HepG2 (cell line): ENCODE measurements around the gene FGFR3. TPM values are rescaled to one million over a fixed set of nuclear protein-coding genes. Genes with fewer than 3 reads are reported as not detected.
A peak's percentile ranks its signal among the peaks of the same experiment; 100 is the strongest.

Experiments used
- ATAC-seq: fragments of 200-7000 bp; cut with Tn5 transposase; 3 replicates; pipeline ENCODE4 v1.9.1; 2020; ENCODE audit warnings: mild to moderate bottlenecking, moderate library complexity
- BruUV-seq: library from RNA; stranded (reverse); fragments of 400-500 nt; replicated peaks from 2 replicates; lab custom pipeline; 2021; lab: Mats Ljungman, UMichigan
- CTCF ChIA-PET: fragments of 300-600 bp; formaldehyde crosslinking; extraction: SDS; loops from one replicate; lab custom pipeline; 2021; ENCODE audit warnings: low total read pairs, inconsistent platforms, low intra/inter-chr PET ratio; lab: Yijun Ruan, JAX
- POLR2A ChIA-PET: fragments of 350-600 bp; sonication (Branson Sonifier 250); formaldehyde crosslinking; loops from one replicate; lab custom pipeline; 2020; ENCODE audit warnings: antibody characterized with exemption, inconsistent platforms; lab: Yijun Ruan, JAX
- DNase-seq: peaks from one replicate; pipeline ENCODE4 v3.0.0-alpha.2; 2015; ENCODE audit warnings: low spot score
- FAIRE-seq: peaks from 3 replicates; lab custom pipeline; 2011; peaks lifted over from hg19 to GRCh38; lab: Jason Lieb, UNC
- H2AFZ ChIP-seq: one replicate; pipeline ENCODE4 v1.6.1; 2011; ENCODE audit warnings: low read length, inconsistent platforms
- H3K27ac ChIP-seq: fragments of 300-600 bp; 3 replicates; pipeline ENCODE4 v1.8.0; 2011; ENCODE audit warnings: mixed run types, mild to moderate bottlenecking, mixed read lengths, low read length, inconsistent platforms; ENCODE audit not compliant: insufficient read depth; ENCODE audit errors: extremely low read length
- H3K27me3 ChIP-seq, 2 experiments: fragments of 200-600 bp in 1 of 2; 2 replicates in 1 of 2; 3 replicates in 1 of 2; pipeline versions ENCODE4 v1.6.0 to v1.8.0; 2011; ENCODE audit warnings: low read length in 2 of 2, mild to moderate bottlenecking in 2 of 2, moderate library complexity in 2 of 2, inconsistent platforms in 1 of 2; ENCODE audit not compliant: insufficient read depth in 2 of 2, control insufficient read depth in 1 of 2
- H3K36me3 ChIP-seq, 2 experiments: fragments of 200-600 bp in 1 of 2; replicated peaks in 1 of 2; 2 replicates in 1 of 2; 3 replicates in 1 of 2; pipeline versions ENCODE4 v1.5.1 to v1.8.0; 2011; ENCODE audit warnings: low read length in 2 of 2, inconsistent platforms in 1 of 2; ENCODE audit not compliant: insufficient read depth in 2 of 2, control insufficient read depth in 1 of 2
- H3K4me1 ChIP-seq: 2 replicates; pipeline ENCODE4 v1.5.1; 2012; ENCODE audit warnings: low read length, inconsistent platforms; ENCODE audit not compliant: insufficient read depth
- H3K4me2 ChIP-seq: 2 replicates; pipeline ENCODE4 v1.6.0; 2011; ENCODE audit warnings: low read depth, low read length, inconsistent platforms
- H3K4me3 ChIP-seq, 3 experiments: fragments of 200-600 bp in 1 of 3; sonication (generic), shearing (Covaris generic) in 1 of 3; replicated peaks in 1 of 3; 2 replicates each; pipeline ENCODE4 v1.5.1; 2011 to 2016; ENCODE audit warnings: low read length in 3 of 3, inconsistent platforms in 2 of 3, low read depth in 2 of 3, mild to moderate bottlenecking in 2 of 3, control low read depth in 1 of 3, mixed read lengths in 1 of 3; ENCODE audit not compliant: insufficient read depth in 1 of 3
- H3K79me2 ChIP-seq: one replicate; pipeline ENCODE4 v1.6.1; 2011; ENCODE audit warnings: low read length, inconsistent platforms; ENCODE audit not compliant: insufficient read depth
- H3K9ac ChIP-seq: 2 replicates; pipeline ENCODE4 v1.6.0; 2011; ENCODE audit warnings: mild to moderate bottlenecking, low read depth, low read length, inconsistent platforms; ENCODE audit not compliant: insufficient read depth
- H3K9me3 ChIP-seq: 2 replicates; pipeline ENCODE4 v1.5.1; 2012; ENCODE audit warnings: mild to moderate bottlenecking, low read length
- H4K20me1 ChIP-seq: 2 replicates; pipeline ENCODE4 v1.6.0; 2011; ENCODE audit warnings: inconsistent platforms, mild to moderate bottlenecking, low read length, moderate library complexity; ENCODE audit not compliant: insufficient read depth
- CC2D1A ChIP-seq: sonication (generic); formaldehyde crosslinking; IDR thresholded peaks from 2 replicates; pipeline ENCODE4 v1.8.1; 2023; ENCODE audit warnings: mild to moderate bottlenecking, missing genetic modification reagents
- GATAD2A ChIP-seq: IDR thresholded peaks from 2 replicates; pipeline ENCODE4 v1.6.1; 2016
- GLMP ChIP-seq: sonication (generic); formaldehyde crosslinking; IDR thresholded peaks from 2 replicates; pipeline ENCODE4 v1.9.0; 2021; ENCODE audit warnings: missing genetic modification reagents, mild to moderate bottlenecking, borderline replicate concordance
- HCFC1 ChIP-seq: fragments of 150-350 bp; IDR thresholded peaks from 2 replicates; pipeline ENCODE4 v1.6.1; 2014; ENCODE audit warnings: low read depth, low read length
- JUN ChIP-seq: sonication (generic); formaldehyde crosslinking; IDR thresholded peaks from 2 replicates; pipeline ENCODE4 v1.4.0; 2020; ENCODE audit warnings: mild to moderate bottlenecking, missing genetic modification reagents
- KLF11 ChIP-seq: IDR thresholded peaks from 2 replicates; pipeline ENCODE4 v1.6.1; 2016; ENCODE audit warnings: missing compliant biosample characterization
- KLF6 ChIP-seq: IDR thresholded peaks from 2 replicates; pipeline ENCODE4 v1.8.0; 2016; ENCODE audit warnings: missing biosample characterization, missing genetic modification reagents
- NFIB ChIP-seq: sonication (generic); formaldehyde crosslinking; IDR thresholded peaks from 2 replicates; pipeline ENCODE4 v1.9.0; 2021; ENCODE audit warnings: missing genetic modification reagents, mild to moderate bottlenecking, borderline replicate concordance
- NPAS2 ChIP-seq: sonication (generic); formaldehyde crosslinking; IDR thresholded peaks from 2 replicates; pipeline ENCODE4 v1.8.0; 2022; ENCODE audit warnings: mild to moderate bottlenecking, missing genetic modification reagents, borderline replicate concordance
- PRDM15 ChIP-seq: sonication (generic); formaldehyde crosslinking; IDR thresholded peaks from 2 replicates; pipeline ENCODE4 v1.4.0; 2020; ENCODE audit warnings: missing genetic modification reagents
- PRMT3 ChIP-seq: sonication (generic); formaldehyde crosslinking; IDR thresholded peaks from 2 replicates; pipeline ENCODE4 v1.8.1; 2022; ENCODE audit warnings: low read depth, mild to moderate bottlenecking, moderate library complexity, missing genetic modification reagents, borderline replicate concordance
- RARA ChIP-seq: IDR thresholded peaks from 2 replicates; pipeline ENCODE4 v1.6.1; 2016; ENCODE audit warnings: missing genetic modification reagents, missing compliant biosample characterization
- THAP11 ChIP-seq: IDR thresholded peaks from 2 replicates; pipeline ENCODE4 v1.6.1; 2016; ENCODE audit warnings: missing biosample characterization, missing genetic modification reagents
- ZNF263 ChIP-seq: sonication (generic); formaldehyde crosslinking; IDR thresholded peaks from 2 replicates; pipeline ENCODE4 v1.4.0; 2020; ENCODE audit warnings: missing genetic modification reagents
- ZNF292 ChIP-seq: sonication (generic); formaldehyde crosslinking; IDR thresholded peaks from 2 replicates; pipeline ENCODE4 v1.8.1; 2022; ENCODE audit warnings: mild to moderate bottlenecking, low read depth, missing genetic modification reagents, borderline replicate concordance
- ZNF337 ChIP-seq: sonication (generic); formaldehyde crosslinking; IDR thresholded peaks from 2 replicates; pipeline ENCODE4 v1.5.1; 2020; ENCODE audit warnings: missing genetic modification reagents, low read depth, mild to moderate bottlenecking, borderline replicate concordance
- ZNF501 ChIP-seq: sonication (generic); formaldehyde crosslinking; IDR thresholded peaks from 2 replicates; pipeline ENCODE4 v1.5.1; 2020; ENCODE audit warnings: mild to moderate bottlenecking, moderate library complexity, missing genetic modification reagents
- ZNF776 ChIP-seq: sonication (generic); formaldehyde crosslinking; IDR thresholded peaks from 2 replicates; pipeline ENCODE4 v1.4.0; 2020; ENCODE audit warnings: mild to moderate bottlenecking, missing genetic modification reagents
- ZNF781 ChIP-seq: sonication (generic); formaldehyde crosslinking; IDR thresholded peaks from 2 replicates; pipeline ENCODE4 v1.5.1; 2020; ENCODE audit warnings: borderline replicate concordance, mild to moderate bottlenecking, missing genetic modification reagents; ENCODE audit errors: not compliant biosample characterization
- WGBS: methylation state at CpG from one replicate; pipeline ENCODE4 v1.1.6; 2017; ENCODE audit warnings: low lambda C conversion rate; 5-methylcytosine and 5-hydroxymethylcytosine counted together
- in situ Hi-C: cut with HindIII; loops from 2 replicates; pipeline ENCODE4 v1.10.0; 2017; ENCODE audit warnings: low pct_unique_long_range_greater_than_20kb; ENCODE audit not compliant: extremely low pct_ligation_motif_present
- intact Hi-C: fragments of 100-400 bp; cut with micrococcal nuclease; formaldehyde crosslinking; loops from one replicate; pipeline ENCODE4 v1.10.0; 2022; ENCODE audit not compliant: unreplicated experiment
- polyA plus RNA-seq, 8 experiments: library from polyadenylated mRNA; depleted of rRNA in 3 of 8; stranded (reverse) in 7 of 8; unstranded in 1 of 8; fragments of >200 nt; fragmentation: Illumina TruSeq in 4 of 8; extraction: Trizol in 4 of 8; gene quantifications; 2 replicates each; pipeline versions ENCODE4 v1.2.1 to v1.2.3, GENCODE V29; 2011 to 2016; ENCODE audit warnings: low read depth in 4 of 8, missing spikeins in 1 of 8, mixed read lengths in 1 of 8; ENCODE audit not compliant: insufficient read depth in 1 of 8
- total RNA-seq, 5 experiments: library from RNA; depleted of rRNA; stranded (reverse); fragments of >200 nt; fragmentation: Illumina TruSeq; extraction: Trizol; gene quantifications; 2 replicates each; pipeline ENCODE4 v1.2.3, GENCODE V29; 2016; ENCODE audit warnings: low read depth in 1 of 5
- TF ChIP-seq, protein P1 (sequence below): sonication (generic); formaldehyde crosslinking; IDR thresholded peaks from 2 replicates; pipeline ENCODE4 v1.5.0; 2020; ENCODE audit warnings: missing genetic modification reagents

Gene FGFR3
- total and polyA plus RNA-seq, 2 of the 13 experiments (the other 11 are each of a cell fraction or from before 2014, with no cell fraction given), result 103 to 109 TPM

GRCh38 chr4:1765409-1766072 is 27.6 kb upstream of the FGFR3 start:
- Histone ChIP-seq H3K27ac (peak overlapping the region; percentile 93), H2AFZ (no peak overlapping the region), H3K79me2 (no peaks in the 10 kb centered on the region), H3K36me3 (no peaks in the 10 kb centered on the region), H3K9me3 (no peaks in the 10 kb centered on the region), H3K9ac (peak overlapping the region; percentile 71), H3K4me2 (peak overlapping the region; percentile 88), H3K27me3 (no peaks in the 10 kb centered on the region), H3K4me1 (peaks cover 79% of the 10 kb centered on the region), H4K20me1 (no peaks in the 10 kb centered on the region), H3K4me3 (peak overlapping the region; percentile 42 to 71 (median 55); a peak in 4 of 6 replicates)
- intact Hi-C loops, result loop anchor here (2.0 kb wide), 2 partner anchors 17 to 19 kb away; no protein-coding TSS in a partner anchor
- no peak for DNase-seq
- ChIA-PET CTCF (interaction anchor here (2.0 kb wide), 1 partner anchor 17 kb away, joined by 6 read pairs; no protein-coding TSS in a partner anchor), POLR2A (interaction anchor here (1.4 to 34.3 kb wide), 7 partner anchors 8 to 43 kb away, joined by 4 to 1258 read pairs (median 29); partner anchors contain the start of gene FGFR3)
- 0% methylated on average over 3 of the region's 10 CpGs for WGBS
- no TSS peak for BruUV-seq
- no peak for FAIRE-seq
- in situ Hi-C loops, result no loop called here
- ATAC-seq, result peak; percentile 0; the same call in 1 of the 3 replicates
- 0 out of 2 replicates have a peak, but pooled peaks have one; percentile 18 for TF ChIP-seq GATAD2A (CRISPR knock-in tag)
- TF ChIP-seq KLF11 (CRISPR knock-in tag), result no peak
- no peak for TF ChIP-seq ZNF776 (CRISPR knock-in tag)
- TF ChIP-seq ZNF292 (CRISPR knock-in tag), result no peak
- 0 out of 2 replicates have a peak, but pooled peaks have one; percentile 19 for TF ChIP-seq RARA (CRISPR knock-in tag)
- 0 out of 2 replicates have a peak, but pooled peaks have one; percentile 29 for TF ChIP-seq ZNF337 (CRISPR knock-in tag)
- TF ChIP-seq ZNF781 (CRISPR knock-in tag), result no peak
- no peak for TF ChIP-seq ZNF501
- TF ChIP-seq, protein P1, sequence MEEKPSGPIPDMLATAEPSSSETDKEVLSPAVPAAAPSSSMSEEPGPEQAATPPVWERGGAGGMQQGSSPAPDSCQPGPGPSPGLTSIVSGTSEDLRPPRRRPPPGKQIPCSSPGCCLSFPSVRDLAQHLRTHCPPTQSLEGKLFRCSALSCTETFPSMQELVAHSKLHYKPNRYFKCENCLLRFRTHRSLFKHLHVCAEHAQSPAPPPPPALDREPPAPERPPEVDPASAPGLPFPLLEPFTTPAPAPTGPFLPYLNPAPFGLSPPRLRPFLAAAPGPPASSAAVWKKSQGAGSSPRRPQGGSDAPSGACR (CRISPR knock-in tag), result no peak
- no peak for TF ChIP-seq PRMT3
- TF ChIP-seq PRDM15, result no peak
- no peak for TF ChIP-seq KLF6 (CRISPR knock-in tag)
- no peak for TF ChIP-seq NPAS2 (CRISPR knock-in tag)
- no peak for TF ChIP-seq HCFC1
- TF ChIP-seq GLMP (CRISPR knock-in tag), result no peak
- TF ChIP-seq CC2D1A (CRISPR knock-in tag), result no peak
- no peak for TF ChIP-seq JUN (CRISPR knock-in tag)
- TF ChIP-seq NFIB (CRISPR knock-in tag), result no peak
- no peak for TF ChIP-seq THAP11 (CRISPR knock-in tag)
- peak; percentile 99 for TF ChIP-seq ZNF263 (CRISPR knock-in tag)
